Parathyroid adenoma (tissue), 2 donors: ENCODE results near the gene RAPGEF6.
A peak's percentile ranks its signal among the peaks of the same experiment; 100 is the strongest.

ENCODE experiments used
- H2AFZ ChIP-seq: fragments of 300-600 bp; sonication (generic); one replicate; pipeline ENCODE4 v1.7.0; 2017; ENCODE audit warnings: antibody characterized with exemption, mild to moderate bottlenecking
- H3K27ac ChIP-seq: fragments of 300-600 bp; sonication (generic); one replicate; pipeline ENCODE4 v1.7.0; 2017
- H3K27me3 ChIP-seq: fragments of 300-600 bp; sonication (generic); one replicate; pipeline ENCODE4 v1.7.0; 2017; ENCODE audit warnings: low read length; ENCODE audit not compliant: control insufficient read depth, insufficient read depth
- H3K36me3 ChIP-seq: fragments of 300-600 bp; sonication (generic); one replicate; pipeline ENCODE4 v1.7.0; 2017; ENCODE audit warnings: low read length; ENCODE audit not compliant: control insufficient read depth, insufficient read depth
- H3K4me1 ChIP-seq: fragments of 300-600 bp; sonication (generic); one replicate; pipeline ENCODE4 v1.7.0; 2017; ENCODE audit warnings: control low read depth
- H3K4me2 ChIP-seq: fragments of 300-600 bp; sonication (generic); one replicate; pipeline ENCODE4 v1.7.0; 2017; ENCODE audit warnings: low read length
- H3K4me3 ChIP-seq: fragments of 300-600 bp; sonication (generic); one replicate; pipeline ENCODE4 v1.7.0; 2017; ENCODE audit warnings: low read depth, low read length
- H3K79me2 ChIP-seq: fragments of 300-600 bp; sonication (generic); one replicate; pipeline ENCODE4 v1.7.0; 2017; ENCODE audit warnings: control low read depth
- H3K9ac ChIP-seq: fragments of 300-600 bp; sonication (generic); one replicate; pipeline ENCODE4 v1.7.0; 2017; ENCODE audit warnings: mild to moderate bottlenecking
- H3K9me3 ChIP-seq: fragments of 300-600 bp; sonication (generic); one replicate; pipeline ENCODE4 v1.7.0; 2017; ENCODE audit warnings: low read length; ENCODE audit not compliant: control insufficient read depth
- CTCF ChIP-seq: fragments of 300-600 bp; sonication (generic); IDR thresholded peaks from one replicate; pipeline ENCODE4 v1.7.0; 2017; ENCODE audit warnings: antibody characterized with exemption, mild to moderate bottlenecking
- donor health status: primary hyperparathyroidism.

Gene RAPGEF6

GRCh38 chr5:131635684-131636572 lies 899 bp upstream of the RAPGEF6 start:
- H3K27me3 ChIP-seq = no peaks in the 10 kb centered on the region
- peak overlapping the region; percentile 99 for H3K27ac ChIP-seq
- H3K36me3 ChIP-seq = no peaks in the 10 kb centered on the region
- peak overlapping the region; percentile 44 for H3K9ac ChIP-seq
- peak overlapping the region; percentile 87 for H2AFZ ChIP-seq
- peaks cover 18% of the 10 kb centered on the region for H3K4me1 ChIP-seq
- peak overlapping the region; percentile 94 for H3K4me2 ChIP-seq
- no peak for TF ChIP-seq CTCF
- H3K4me3 ChIP-seq = peak overlapping the region; percentile 86
- no peaks in the 10 kb centered on the region for H3K9me3 ChIP-seq
- H3K79me2 ChIP-seq = peaks cover 33% of the 10 kb centered on the region

GRCh38 chr5:131634666-131634995 lies 398 bp downstream of the RAPGEF6 start:
- Histone ChIP-seq H3K36me3 (no peaks in the 10 kb centered on the region), H3K9me3 (no peaks in the 10 kb centered on the region), H3K4me3 (peak overlapping the region; percentile 86), H2AFZ (peak overlapping the region; percentile 87), H3K4me1 (peaks cover 18% of the 10 kb centered on the region), H3K9ac (peak overlapping the region; percentile 85), H3K27ac (peak overlapping the region; percentile 99), H3K79me2 (peaks cover 43% of the 10 kb centered on the region), H3K4me2 (peak overlapping the region; percentile 77), H3K27me3 (no peaks in the 10 kb centered on the region)
- TF ChIP-seq CTCF = no peak

- peak overlapping the region; percentile 77 for H3K4me2 ChIP-seq
- H3K79me2 ChIP-seq = peaks cover 43% of the 10 kb centered on the region
- H3K27me3 ChIP-seq = no peaks in the 10 kb centered on the region
- no peaks in the 10 kb centered on the region for H3K36me3 ChIP-seq
- peaks cover 14% of the 10 kb centered on the region for H3K4me1 ChIP-seq
- TF ChIP-seq CTCF = no peak
- H3K4me3 ChIP-seq = peak overlapping the region; percentile 86
- no peaks in the 10 kb centered on the region for H3K9me3 ChIP-seq
- peak overlapping the region; percentile 85 for H3K9ac ChIP-seq
- peak overlapping the region; percentile 99 for H3K27ac ChIP-seq
- peak overlapping the region; percentile 87 for H2AFZ ChIP-seq
Measured at GRCh38 chr5:131634238-131634637, 791 bp downstream of the RAPGEF6 start.

- Histone ChIP-seq H3K27me3 (no peaks in the 10 kb centered on the region), H3K9ac (no peak overlapping the region), H3K4me1 (peaks cover 11% of the 10 kb centered on the region), H3K79me2 (peaks cover 46% of the 10 kb centered on the region), H3K9me3 (no peaks in the 10 kb centered on the region), H3K4me2 (peak overlapping the region; percentile 77), H3K4me3 (peak overlapping the region; percentile 86), H2AFZ (no peak overlapping the region), H3K36me3 (no peaks in the 10 kb centered on the region), H3K27ac (no peak overlapping the region)
- TF ChIP-seq CTCF = no peak
Measured at GRCh38 chr5:131633830-131634229, 1.2 kb downstream of the RAPGEF6 start.

GRCh38 chr5:131630963-131631350 lies 4.1 kb downstream of the RAPGEF6 start:
- H2AFZ ChIP-seq = no peak overlapping the region
- no peak overlapping the region for H3K4me3 ChIP-seq
- H3K4me1 ChIP-seq = peaks cover 4% of the 10 kb centered on the region
- H3K36me3 ChIP-seq = no peaks in the 10 kb centered on the region
- no peak overlapping the region for H3K9ac ChIP-seq
- no peak overlapping the region for H3K4me2 ChIP-seq
- no peak overlapping the region for H3K27ac ChIP-seq
- TF ChIP-seq CTCF = no peak
- H3K27me3 ChIP-seq = no peaks in the 10 kb centered on the region
- H3K9me3 ChIP-seq = no peaks in the 10 kb centered on the region
- peaks cover 64% of the 10 kb centered on the region for H3K79me2 ChIP-seq
